Mammary epithelial cell (primary cell): Measurements from ENCODE around the gene PBX1.

Experiments used
- EZH2 ChIP-seq: IDR thresholded peaks from 2 replicates; pipeline ENCODE4 v1.6.1; 2012; ENCODE audit warnings: low read length, inconsistent platforms, borderline replicate concordance
- TF ChIP-seq, protein P1 (sequence below), 2 donors: IDR thresholded peaks in 1 of 2; conservative IDR thresholded peaks in 1 of 2; 2 replicates each; pipeline ENCODE4 v1.5.1; 2011 to 2012; ENCODE audit warnings: inconsistent platforms in 2 of 2, low read length in 2 of 2, mild to moderate bottlenecking in 2 of 2, control low read depth in 1 of 2, low read depth in 1 of 2; ENCODE audit not compliant: insufficient read depth in 1 of 2; ENCODE audit errors: extremely low read depth in 1 of 2

DNA sequence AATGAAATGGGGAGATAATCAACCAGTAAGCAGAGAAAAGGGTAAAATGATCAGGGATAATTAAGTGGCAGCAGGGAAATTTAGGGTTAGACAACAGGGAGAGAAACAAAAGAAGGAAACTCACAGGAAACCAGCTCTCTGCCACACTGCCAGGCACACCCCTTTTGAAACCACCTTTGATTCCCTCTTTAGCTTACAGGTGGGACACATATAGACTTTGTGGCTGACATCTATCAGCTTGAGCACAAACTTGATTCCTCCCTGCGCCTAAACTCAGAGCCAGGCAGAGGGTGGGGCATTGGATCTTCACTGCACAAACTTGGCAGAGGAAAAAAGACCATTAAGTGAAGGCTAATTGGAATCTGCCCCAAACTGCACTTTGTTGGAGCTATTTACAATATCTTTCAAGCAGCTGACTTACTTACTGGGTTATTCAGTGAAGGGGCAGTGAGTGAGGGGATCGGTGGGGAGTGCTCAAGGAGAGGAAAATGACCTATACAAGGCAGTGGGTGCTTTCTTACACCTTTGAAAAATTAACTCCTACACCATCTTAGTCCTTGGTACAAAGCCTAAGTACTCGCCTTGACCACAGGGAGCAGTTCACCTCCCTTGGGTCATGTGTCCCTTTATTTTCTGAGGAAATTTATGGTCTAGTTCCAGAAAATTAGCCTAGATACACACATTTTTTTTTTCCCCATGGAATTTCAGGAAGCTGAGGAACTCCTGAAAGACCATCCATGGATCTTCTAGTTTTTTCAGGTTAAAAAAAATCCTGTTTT, 60.2 kb downstream of the PBX1 start:
- TF ChIP-seq, protein P1, sequence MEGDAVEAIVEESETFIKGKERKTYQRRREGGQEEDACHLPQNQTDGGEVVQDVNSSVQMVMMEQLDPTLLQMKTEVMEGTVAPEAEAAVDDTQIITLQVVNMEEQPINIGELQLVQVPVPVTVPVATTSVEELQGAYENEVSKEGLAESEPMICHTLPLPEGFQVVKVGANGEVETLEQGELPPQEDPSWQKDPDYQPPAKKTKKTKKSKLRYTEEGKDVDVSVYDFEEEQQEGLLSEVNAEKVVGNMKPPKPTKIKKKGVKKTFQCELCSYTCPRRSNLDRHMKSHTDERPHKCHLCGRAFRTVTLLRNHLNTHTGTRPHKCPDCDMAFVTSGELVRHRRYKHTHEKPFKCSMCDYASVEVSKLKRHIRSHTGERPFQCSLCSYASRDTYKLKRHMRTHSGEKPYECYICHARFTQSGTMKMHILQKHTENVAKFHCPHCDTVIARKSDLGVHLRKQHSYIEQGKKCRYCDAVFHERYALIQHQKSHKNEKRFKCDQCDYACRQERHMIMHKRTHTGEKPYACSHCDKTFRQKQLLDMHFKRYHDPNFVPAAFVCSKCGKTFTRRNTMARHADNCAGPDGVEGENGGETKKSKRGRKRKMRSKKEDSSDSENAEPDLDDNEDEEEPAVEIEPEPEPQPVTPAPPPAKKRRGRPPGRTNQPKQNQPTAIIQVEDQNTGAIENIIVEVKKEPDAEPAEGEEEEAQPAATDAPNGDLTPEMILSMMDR (conservative IDR thresholded peaks at IDR 0.05 in 1 of 2, IDR thresholded peaks at IDR 0.05 in 1 of 2; ENCODE audit: extremely low read depth in 1 of 2, insufficient read depth in 1 of 2, low read depth in 1 of 2, low read length in 2 of 2) = no peak
- no peak for TF ChIP-seq EZH2
